Measurements from ENCODE around the gene ADAMTS7. TPM values are rescaled to one million over a fixed set of nuclear protein-coding genes. Genes with fewer than 3 reads are reported as not detected.
A peak's percentile ranks its signal among the peaks of the same experiment; 100 is the strongest.
"Not testable (repeated sequence)": the region's sequence is repeated elsewhere in the genome, so short reads cannot be mapped to it uniquely, and the experiment has no call there.

ADAMTS7 gene
- total RNA-seq, 2 donors from 2014 or later: 20.8 to 39.2 TPM

DNA sequence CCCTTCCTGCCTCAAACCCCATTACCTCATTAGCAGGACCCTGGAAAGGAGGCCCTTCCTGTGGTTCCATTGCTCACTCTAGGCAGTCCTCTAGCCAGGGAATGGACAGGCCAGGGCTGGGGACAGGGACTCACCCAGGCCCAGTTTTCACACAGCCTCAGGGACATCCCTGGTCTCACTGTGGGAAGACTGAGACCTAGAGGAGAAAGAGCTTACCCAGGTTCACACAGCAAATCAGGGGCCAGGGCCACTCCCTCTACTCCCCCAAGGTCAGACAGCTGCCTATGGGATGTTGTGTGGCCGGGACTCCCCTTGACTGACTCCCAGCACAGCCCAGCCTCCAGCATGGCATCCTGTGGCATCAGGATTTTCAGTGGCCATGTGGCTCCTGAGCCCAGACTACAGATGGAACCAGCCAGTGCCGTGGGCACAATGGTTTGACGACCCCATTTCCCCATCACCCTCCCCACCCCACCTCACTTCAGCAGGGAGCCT is 49.3 kb downstream of the ADAMTS7 start:
- Histone ChIP-seq H3K4me3 (no peak overlapping the region), H3K27ac (peak overlapping the region; percentile 67 to 71), H3K9me3 (no peaks in the 10 kb centered on the region), H3K4me1 (peaks cover 0 to 85% of the 10 kb centered on the region in 2 donors), H3K27me3 (no peaks in the 10 kb centered on the region), H3K36me3 (no peaks in the 10 kb centered on the region)
- TF ChIP-seq, protein P1, sequence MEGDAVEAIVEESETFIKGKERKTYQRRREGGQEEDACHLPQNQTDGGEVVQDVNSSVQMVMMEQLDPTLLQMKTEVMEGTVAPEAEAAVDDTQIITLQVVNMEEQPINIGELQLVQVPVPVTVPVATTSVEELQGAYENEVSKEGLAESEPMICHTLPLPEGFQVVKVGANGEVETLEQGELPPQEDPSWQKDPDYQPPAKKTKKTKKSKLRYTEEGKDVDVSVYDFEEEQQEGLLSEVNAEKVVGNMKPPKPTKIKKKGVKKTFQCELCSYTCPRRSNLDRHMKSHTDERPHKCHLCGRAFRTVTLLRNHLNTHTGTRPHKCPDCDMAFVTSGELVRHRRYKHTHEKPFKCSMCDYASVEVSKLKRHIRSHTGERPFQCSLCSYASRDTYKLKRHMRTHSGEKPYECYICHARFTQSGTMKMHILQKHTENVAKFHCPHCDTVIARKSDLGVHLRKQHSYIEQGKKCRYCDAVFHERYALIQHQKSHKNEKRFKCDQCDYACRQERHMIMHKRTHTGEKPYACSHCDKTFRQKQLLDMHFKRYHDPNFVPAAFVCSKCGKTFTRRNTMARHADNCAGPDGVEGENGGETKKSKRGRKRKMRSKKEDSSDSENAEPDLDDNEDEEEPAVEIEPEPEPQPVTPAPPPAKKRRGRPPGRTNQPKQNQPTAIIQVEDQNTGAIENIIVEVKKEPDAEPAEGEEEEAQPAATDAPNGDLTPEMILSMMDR (IDR thresholded peaks at IDR 0.05): no peak
- peak; percentile 57 for DNase-seq (ENCODE audit: low spot score)

DNA sequence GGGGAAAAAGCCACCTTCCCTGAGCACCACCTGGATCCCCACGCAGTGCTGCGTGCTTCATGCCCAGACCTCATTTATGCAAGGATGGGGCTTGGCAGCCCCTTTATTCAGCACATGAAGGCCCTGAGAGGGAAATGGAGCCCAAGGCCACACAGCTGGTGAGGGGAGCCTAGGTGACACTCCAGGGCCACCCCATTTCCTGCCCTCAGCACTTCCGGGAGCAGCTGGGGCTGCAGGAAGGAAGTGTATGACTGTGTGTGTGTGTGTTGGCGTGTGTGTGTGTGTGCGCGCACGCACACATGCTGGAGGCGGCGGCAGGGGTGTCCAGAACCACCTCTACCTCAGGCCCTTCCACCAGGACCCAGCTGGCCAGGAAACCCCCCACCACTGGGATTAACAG is 49.8 kb downstream of the ADAMTS7 start:
- not testable (repeated sequence) for H3K36me3 ChIP-seq, H3K4me3 ChIP-seq, H3K9me3 ChIP-seq, H3K27me3 ChIP-seq
- Histone ChIP-seq H3K4me1 (peaks cover 0 to 88% of the 10 kb centered on the region in 2 donors), H3K27ac (peak overlapping the region; percentile 67 to 71)
- peak; percentile 53 for DNase-seq (ENCODE audit: low spot score)

DNA sequence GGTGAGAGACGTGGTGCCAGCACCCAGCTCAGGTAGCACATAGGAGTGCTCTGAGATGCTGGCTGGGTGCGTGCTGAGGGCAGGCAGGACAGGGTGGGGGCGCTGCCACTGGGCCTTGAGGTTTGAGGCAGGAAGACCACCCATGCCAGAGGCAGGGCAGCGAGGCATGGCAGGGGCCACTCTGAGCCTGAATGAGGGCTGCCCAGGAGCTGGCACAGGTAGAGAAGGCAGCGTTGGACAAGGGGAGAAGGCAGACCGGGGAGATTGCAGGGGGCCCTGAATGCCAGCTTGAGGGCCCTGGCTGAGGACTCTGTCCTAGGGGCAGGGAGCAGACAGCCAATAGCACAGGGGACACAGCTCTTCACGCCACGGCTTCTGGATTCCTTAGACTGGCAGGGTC is 50.2 kb downstream of the ADAMTS7 start:
- peak overlapping the region; percentile 67 to 71 for H3K27ac ChIP-seq
- DNase-seq (ENCODE audit: low spot score): peak; percentile 57
- H3K4me3 ChIP-seq: no peak overlapping the region
- TF ChIP-seq, protein P1 (IDR thresholded peaks at IDR 0.05): no peak
- H3K9me3 ChIP-seq: no peaks in the 10 kb centered on the region
- peaks cover 0 to 92% of the 10 kb centered on the region in 2 donors for H3K4me1 ChIP-seq
- no peaks in the 10 kb centered on the region for H3K27me3 ChIP-seq
- H3K36me3 ChIP-seq: no peaks in the 10 kb centered on the region

DNA sequence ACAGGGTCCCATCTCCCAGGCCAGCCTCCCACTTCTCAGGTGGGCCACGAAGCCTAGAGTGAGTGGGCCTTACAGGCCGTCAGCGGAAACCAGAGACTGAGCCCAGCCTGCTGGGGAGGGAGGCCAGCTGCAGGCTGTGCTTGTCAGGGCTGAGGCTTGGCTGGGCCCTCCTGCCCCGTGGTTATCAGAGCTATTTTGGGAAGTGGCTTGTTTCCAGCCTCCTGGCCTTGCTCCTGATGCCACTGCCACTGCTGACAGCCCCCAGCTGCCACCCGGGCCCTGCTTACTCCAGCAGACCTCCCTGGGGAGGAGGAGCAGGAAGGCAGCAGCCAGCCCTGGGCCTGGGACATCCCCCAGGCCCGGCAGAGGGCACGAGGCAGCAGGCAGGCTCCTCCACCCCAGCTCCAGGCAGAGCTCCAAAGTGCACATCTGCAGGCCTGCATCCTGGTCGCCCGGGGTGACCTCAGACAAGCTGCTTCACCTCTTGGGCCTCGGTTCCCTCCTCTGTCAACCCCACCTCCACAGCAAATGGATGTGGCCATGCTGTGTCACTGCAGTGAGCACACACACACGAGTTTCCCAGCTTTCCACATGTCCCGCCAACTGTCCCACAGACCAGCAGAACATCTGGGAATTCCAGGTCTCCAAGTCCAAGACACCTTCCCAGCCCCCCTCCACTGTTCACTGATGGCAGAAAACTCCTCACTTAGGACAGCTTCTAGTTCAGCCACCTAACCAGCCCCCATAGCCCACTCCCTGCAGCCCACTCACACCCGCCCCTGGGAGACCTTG is 51.0 kb downstream of the ADAMTS7 start:
- H3K36me3 ChIP-seq, H3K9me3 ChIP-seq, H3K27me3 ChIP-seq, H3K4me3 ChIP-seq: not testable (repeated sequence)
- peaks cover 0 to 96% of the 10 kb centered on the region in 2 donors for H3K4me1 ChIP-seq
- DNase-seq (ENCODE audit: low spot score): peak; percentile 58
- H3K27ac ChIP-seq: peak overlapping the region; percentile 77 to 80

DNA sequence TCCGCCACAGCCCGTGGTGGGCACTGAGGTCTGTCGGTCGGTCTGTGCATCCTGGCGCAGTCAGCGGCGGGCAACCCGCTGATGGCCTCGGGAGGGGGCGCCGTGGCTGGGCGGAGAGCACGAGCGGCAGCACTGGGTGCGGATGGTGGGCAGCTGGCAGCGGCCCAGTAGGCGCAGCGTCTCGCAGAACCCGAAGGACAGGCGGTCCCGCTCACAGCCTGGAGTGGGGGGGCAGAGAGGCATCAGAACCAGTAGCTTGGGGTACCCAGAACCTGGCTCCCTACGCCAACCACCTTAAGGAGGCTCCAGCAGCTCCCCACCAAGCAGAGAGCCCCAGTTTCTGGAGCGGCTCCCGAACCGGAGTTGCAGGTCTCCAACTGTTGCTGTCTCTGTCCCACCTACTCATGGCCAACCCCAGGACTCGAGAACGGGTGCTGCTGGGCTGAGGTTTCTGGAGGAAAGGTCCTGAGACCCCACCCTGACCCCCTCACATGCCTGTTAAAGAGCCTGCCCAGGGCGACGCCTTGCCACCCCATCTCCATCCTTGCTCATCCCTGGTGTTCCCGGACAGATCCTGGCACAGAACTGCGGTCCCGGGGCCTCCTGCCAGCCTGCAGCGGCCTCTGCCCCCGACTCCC is 51.8 kb downstream of the ADAMTS7 start:
- H3K27me3 ChIP-seq; H3K9me3 ChIP-seq; H3K36me3 ChIP-seq; H3K4me3 ChIP-seq; DNase-seq (ENCODE audit: low spot score): not testable (repeated sequence)
- H3K4me1 ChIP-seq: peaks cover 0 to 93% of the 10 kb centered on the region in 2 donors
- H3K27ac ChIP-seq: peak overlapping the region; percentile 77 to 80

DNA sequence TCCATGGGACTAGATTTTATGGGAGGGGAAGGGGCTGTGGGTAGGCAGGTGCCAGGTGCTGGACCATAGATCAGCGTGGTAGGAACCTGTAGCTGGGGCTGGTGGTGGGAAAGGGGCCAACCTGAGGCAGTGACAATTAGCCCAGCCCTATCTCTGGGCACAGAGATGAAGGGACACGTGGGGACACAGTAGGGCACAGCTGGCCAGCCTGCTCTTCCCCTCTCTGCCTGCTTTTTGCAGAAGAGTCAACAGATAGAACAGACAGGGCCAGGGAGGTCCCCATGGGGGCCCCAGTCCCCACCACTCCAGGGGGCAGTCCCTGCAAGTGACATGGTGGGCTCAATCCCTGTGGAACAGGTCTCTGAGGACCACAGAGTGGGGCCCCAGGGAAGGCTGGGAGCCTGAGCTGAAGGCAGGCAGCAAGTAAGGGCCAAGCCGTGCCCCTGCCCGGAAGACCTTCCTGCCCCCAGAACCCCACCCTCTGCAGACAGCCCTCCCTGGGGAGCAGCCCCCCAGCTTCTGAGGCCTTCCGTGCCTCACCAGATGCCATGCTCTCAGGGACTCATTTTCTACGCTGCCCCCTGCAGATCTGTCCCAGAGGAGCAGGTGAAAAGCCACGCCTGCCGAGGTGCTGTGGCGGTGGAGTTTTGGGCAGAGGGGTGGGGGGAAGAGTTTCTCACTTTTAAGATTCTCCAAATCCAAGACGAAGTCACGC is 52.6 kb downstream of the ADAMTS7 start:
- H3K36me3 ChIP-seq; H3K27me3 ChIP-seq; DNase-seq (ENCODE audit: low spot score); H3K9me3 ChIP-seq; H3K4me3 ChIP-seq: not testable (repeated sequence)
- H3K4me1 ChIP-seq: peaks cover 0 to 89% of the 10 kb centered on the region in 2 donors
- peak overlapping the region; percentile 77 to 80 for H3K27ac ChIP-seq

DNA sequence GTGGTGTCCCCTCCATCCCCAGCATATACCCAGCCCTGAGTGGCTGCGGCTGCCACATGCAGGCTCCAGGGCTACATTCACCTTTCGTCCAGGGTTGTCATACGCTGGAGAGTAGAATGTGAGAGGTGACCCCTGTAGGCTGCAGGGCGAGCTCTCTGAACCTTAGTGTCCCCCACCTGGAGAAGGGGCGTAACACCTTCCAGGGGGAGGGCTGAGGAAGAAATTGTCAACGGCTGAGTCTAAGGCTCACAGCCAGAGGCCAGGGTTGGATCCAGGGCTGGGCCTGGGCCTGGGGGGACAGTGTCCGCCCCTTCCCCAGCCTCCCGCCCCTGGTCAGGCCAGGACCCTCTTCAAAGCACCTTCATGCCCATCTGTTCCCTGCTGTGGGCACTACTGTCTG is 53.2 kb downstream of the ADAMTS7 start:
- not testable (repeated sequence) for H3K36me3 ChIP-seq; H3K4me3 ChIP-seq; H3K9me3 ChIP-seq; H3K27me3 ChIP-seq; DNase-seq (ENCODE audit: low spot score)
- H3K27ac ChIP-seq: peak overlapping the region in 1 of 2 donors; percentile 77
- H3K4me1 ChIP-seq: peaks cover 0 to 86% of the 10 kb centered on the region in 2 donors

DNA sequence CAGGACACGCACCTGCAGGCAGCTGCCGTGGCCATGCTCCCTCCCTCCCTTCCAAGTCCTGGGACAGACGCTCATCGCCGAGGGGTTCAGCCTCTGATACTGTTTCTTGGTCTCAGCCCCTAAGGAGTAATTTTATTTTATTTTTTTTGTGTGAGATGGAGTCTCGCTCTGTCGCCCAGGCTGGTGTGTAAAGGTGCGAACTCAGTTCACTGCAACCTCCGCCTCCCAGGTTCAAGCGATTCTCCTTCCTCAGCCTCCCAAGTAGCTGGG is 53.7 kb downstream of the ADAMTS7 start:
- TF ChIP-seq, protein P1 (IDR thresholded peaks at IDR 0.05): no peak
- H3K27me3 ChIP-seq: no peaks in the 10 kb centered on the region
- H3K36me3 ChIP-seq: no peaks in the 10 kb centered on the region
- peaks cover 0 to 86% of the 10 kb centered on the region in 2 donors for H3K4me1 ChIP-seq
- H3K27ac ChIP-seq: peak overlapping the region; percentile 80
- H3K4me3 ChIP-seq: no peak overlapping the region
- H3K9me3 ChIP-seq: no peaks in the 10 kb centered on the region
- no peak for DNase-seq (ENCODE audit: low spot score)

All from right atrium auricular region (tissue), 2 donors.